GM06990 (cell line): ENCODE results near the gene KNCN.

Experiments used
- DNase-seq: peaks from one replicate; pipeline ENCODE4 v3.0.0-alpha.2; 2011; ENCODE audit not compliant: insufficient read length; ENCODE audit errors: extremely low read depth
- H3K27me3 ChIP-seq: replicated peaks from 2 replicates; pipeline ENCODE4 v1.6.0; 2011; ENCODE audit warnings: low read length; ENCODE audit not compliant: control insufficient read depth, insufficient read depth
- H3K36me3 ChIP-seq: 2 replicates; pipeline ENCODE4 v1.5.1; 2011; ENCODE audit warnings: low read length; ENCODE audit not compliant: control insufficient read depth, insufficient read depth
- H3K4me3 ChIP-seq: replicated peaks from 2 replicates; pipeline ENCODE4 v1.5.1; 2011; ENCODE audit warnings: low read depth, mild to moderate bottlenecking, control low read depth, low read length
- TF ChIP-seq, protein P1 (sequence below): IDR thresholded peaks from 2 replicates; pipeline ENCODE4 v1.5.1; 2011; ENCODE audit warnings: low read length, control low read depth, mild to moderate bottlenecking, inconsistent platforms; ENCODE audit not compliant: insufficient read depth, poor library complexity, severe bottlenecking

KNCN gene

DNA sequence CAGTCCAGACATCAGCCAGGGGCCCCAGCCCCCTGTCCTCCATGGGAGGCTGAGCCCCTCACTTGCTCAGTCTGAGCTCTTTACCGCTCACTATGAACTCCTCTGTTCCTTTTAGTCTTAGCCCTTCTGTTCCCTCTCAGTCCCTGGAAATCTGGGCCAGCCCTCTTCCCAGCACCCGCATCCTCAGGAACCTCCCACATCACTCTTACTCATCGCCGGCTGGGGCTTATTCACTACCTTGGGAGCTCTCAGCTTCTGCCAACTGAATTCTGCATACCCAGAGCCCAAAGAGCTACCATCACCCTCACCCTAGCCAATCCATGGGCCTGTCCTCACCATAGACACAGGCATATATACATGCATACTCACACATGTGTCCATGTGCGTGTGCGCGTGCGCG, 11.5 kb downstream of the KNCN start:
- no peak overlapping the region for H3K4me3 ChIP-seq
- DNase-seq: no peak
- no peaks in the 10 kb centered on the region for H3K36me3 ChIP-seq
- TF ChIP-seq, protein P1, sequence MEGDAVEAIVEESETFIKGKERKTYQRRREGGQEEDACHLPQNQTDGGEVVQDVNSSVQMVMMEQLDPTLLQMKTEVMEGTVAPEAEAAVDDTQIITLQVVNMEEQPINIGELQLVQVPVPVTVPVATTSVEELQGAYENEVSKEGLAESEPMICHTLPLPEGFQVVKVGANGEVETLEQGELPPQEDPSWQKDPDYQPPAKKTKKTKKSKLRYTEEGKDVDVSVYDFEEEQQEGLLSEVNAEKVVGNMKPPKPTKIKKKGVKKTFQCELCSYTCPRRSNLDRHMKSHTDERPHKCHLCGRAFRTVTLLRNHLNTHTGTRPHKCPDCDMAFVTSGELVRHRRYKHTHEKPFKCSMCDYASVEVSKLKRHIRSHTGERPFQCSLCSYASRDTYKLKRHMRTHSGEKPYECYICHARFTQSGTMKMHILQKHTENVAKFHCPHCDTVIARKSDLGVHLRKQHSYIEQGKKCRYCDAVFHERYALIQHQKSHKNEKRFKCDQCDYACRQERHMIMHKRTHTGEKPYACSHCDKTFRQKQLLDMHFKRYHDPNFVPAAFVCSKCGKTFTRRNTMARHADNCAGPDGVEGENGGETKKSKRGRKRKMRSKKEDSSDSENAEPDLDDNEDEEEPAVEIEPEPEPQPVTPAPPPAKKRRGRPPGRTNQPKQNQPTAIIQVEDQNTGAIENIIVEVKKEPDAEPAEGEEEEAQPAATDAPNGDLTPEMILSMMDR: no peak
- peaks cover 5% of the 10 kb centered on the region for H3K27me3 ChIP-seq

DNA sequence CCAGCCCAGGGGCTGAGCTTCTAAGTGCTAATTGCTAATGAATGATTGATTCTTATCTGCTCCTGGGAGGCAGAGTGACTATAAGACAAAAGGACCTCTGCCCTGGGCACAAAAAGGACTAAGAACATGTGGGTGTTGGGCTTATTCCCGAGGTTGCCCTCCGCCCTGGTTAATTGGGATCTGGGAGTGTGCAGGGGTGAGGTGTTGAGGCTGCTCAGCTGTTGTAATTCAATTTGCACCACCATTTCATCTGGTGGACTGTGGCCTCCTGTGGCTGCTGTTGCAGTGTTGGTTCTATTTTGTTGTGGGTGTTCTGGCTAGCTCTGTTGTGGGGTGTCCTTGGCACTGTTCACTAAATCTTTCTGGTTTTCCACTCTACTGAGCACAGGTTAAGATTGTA, 13.3 kb downstream of the KNCN start:
- H3K36me3 ChIP-seq: no peaks in the 10 kb centered on the region
- no peaks in the 10 kb centered on the region; the same call in none of the 2 replicates for H3K27me3 ChIP-seq
- TF ChIP-seq, protein P1: no peak
- DNase-seq: no peak
- H3K4me3 ChIP-seq: no peak overlapping the region

DNA sequence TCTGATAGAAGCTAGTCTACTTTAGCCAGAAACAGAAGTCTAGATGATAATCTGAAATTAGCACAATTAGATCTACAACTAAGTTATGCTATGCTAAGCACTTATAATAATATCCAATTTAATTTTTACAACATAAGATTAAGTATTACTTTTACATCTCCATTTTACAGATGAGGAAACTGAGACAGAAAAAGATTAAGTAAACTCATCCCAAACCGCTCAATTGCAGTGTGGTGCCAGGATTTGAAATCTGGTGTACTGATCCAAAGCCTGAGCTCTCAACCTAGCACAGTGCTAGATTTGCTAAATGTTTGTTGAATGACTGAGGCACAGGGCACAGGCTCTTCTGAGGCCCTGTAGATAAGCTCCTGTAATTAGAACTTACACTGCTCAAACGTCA, 13.8 kb downstream of the KNCN start:
- Histone ChIP-seq H3K4me3 (no peak overlapping the region), H3K27me3 (no peaks in the 10 kb centered on the region; the same call in none of the 2 replicates), H3K36me3 (no peaks in the 10 kb centered on the region)
- DNase-seq: no peak
- TF ChIP-seq, protein P1: no peak

DNA sequence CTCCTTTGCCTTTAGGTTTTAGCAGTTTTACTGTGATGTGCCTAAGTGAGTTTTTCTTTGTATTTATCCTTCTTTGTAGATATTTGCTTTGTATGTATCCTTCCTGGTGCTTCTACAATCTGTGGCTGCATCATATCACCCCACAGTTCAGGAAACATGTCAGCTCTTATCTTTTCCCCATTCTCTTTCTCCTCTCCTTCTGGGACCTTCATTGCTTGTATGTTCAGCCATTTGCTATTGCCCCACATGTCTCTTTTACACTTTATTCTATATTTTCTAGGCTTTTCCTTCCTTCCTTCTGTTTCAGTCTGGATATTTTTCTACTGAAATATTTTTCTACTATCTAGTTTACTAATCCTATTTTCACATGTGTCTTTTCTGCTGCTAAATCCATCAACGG, 14.9 kb downstream of the KNCN start:
- H3K36me3 ChIP-seq: no peaks in the 10 kb centered on the region
- DNase-seq: no peak
- TF ChIP-seq, protein P1: no peak
- no peak overlapping the region for H3K4me3 ChIP-seq
- H3K27me3 ChIP-seq: no peaks in the 10 kb centered on the region; the same call in none of the 2 replicates

DNA sequence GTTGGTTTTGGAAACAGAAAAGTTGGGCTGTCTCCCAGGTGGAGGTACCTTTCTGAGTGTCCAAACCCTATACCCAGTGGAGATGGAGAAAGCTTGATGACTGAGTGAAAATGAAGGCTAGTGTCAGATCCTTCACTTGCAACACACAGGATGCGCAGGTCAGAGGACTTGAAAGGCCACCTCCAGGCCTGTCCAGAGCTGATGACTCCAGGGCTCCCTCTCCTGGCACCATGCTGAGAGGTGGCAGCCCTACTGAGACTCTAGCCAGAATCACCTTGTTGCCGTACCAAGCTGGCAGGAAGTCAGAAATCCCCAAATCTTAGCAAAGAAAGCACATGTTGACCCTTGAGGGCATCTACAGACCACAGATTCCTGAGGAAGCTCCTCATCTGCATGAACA, 16.4 kb downstream of the KNCN start:
- no peaks in the 10 kb centered on the region for H3K36me3 ChIP-seq
- TF ChIP-seq, protein P1: peak; percentile 71
- H3K27me3 ChIP-seq: no peaks in the 10 kb centered on the region; the same call in none of the 2 replicates
- no peak for DNase-seq
- no peak overlapping the region for H3K4me3 ChIP-seq
